ENCODE measurements around the gene TP53I11. TPM values are rescaled to one million over a fixed set of nuclear protein-coding genes. Genes with fewer than 3 reads are reported as not detected.

The TP53I11 gene
- total RNA-seq, 1 donor from 2014 or later: 19.8 TPM

DNA sequence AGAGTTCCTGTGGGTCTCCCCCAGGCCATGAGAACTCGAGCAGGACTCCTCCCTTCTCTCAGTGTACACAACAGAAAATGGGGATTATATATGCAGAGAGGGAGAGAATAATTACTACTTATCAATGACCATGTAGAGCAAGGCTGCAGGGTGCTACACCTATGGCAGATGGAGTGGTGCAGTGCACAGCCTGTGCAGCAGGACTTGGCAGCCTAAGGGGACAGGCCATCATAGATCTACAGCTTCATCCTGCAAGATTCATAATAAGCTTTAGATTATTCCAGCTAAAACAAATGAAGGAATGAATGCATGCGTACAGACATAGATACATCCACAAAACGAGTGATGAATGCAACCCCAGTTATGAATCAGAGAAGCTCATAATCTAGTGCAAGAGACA, 8.4 kb upstream of the TP53I11 start:
- Histone ChIP-seq H3K36me3 (ENCODE audit: control insufficient read depth, insufficient read depth, low read length) (no peaks in the 10 kb centered on the region), H3K27me3 (ENCODE audit: control insufficient read depth, insufficient read depth, low read length) (peaks cover 16% of the 10 kb centered on the region), H3K4me3 (ENCODE audit: low read depth, low read length) (no peak overlapping the region)
- TF ChIP-seq, protein P1, sequence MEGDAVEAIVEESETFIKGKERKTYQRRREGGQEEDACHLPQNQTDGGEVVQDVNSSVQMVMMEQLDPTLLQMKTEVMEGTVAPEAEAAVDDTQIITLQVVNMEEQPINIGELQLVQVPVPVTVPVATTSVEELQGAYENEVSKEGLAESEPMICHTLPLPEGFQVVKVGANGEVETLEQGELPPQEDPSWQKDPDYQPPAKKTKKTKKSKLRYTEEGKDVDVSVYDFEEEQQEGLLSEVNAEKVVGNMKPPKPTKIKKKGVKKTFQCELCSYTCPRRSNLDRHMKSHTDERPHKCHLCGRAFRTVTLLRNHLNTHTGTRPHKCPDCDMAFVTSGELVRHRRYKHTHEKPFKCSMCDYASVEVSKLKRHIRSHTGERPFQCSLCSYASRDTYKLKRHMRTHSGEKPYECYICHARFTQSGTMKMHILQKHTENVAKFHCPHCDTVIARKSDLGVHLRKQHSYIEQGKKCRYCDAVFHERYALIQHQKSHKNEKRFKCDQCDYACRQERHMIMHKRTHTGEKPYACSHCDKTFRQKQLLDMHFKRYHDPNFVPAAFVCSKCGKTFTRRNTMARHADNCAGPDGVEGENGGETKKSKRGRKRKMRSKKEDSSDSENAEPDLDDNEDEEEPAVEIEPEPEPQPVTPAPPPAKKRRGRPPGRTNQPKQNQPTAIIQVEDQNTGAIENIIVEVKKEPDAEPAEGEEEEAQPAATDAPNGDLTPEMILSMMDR (IDR thresholded peaks at IDR 0.05; ENCODE audit: insufficient read depth, low read length, poor library complexity, severe bottlenecking): no peak
- DNase-seq (ENCODE audit: low read depth): no peak

DNA sequence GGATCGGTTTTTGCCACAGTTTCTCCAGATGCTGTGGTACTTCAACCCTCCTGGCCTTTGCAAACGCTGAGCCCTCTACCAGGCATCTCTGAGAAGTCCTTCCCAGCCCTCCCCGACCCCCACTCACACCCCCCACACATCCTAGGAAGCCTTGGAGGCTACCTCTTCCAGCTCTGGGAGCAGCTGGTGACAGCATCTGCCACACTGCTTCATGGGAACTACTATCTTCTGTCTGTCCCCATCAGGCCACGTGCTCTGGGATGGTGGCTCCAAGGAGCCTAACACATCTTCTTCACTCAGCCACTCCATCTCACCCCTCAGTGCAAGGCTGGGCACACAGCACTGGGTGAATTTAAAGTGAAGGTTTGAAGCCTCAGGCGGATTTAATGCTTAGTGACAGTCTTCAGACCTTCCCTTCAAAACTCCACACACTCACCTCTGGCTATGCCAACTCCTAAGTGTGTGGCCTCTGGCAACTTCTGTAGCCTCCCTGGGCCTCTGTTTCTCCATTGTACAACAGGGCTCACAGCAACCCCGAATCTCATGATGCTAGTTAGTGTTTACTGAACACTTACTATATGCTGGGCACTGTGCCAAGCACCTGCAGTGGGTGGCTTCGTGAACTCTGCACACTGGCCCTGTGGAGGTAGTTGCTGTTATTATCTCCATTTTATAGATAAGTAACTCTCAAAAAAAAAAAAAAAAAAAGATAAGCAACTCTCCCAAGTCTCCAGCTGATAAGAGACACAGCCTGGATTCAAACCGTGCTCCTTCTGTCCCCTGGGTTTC, 7.3 kb upstream of the TP53I11 start:
- no peak overlapping the region for H3K4me3 ChIP-seq (ENCODE audit: low read depth, low read length)
- no peaks in the 10 kb centered on the region for H3K36me3 ChIP-seq (ENCODE audit: control insufficient read depth, insufficient read depth, low read length)
- DNase-seq (ENCODE audit: low read depth): no peak
- H3K27me3 ChIP-seq (ENCODE audit: control insufficient read depth, insufficient read depth, low read length): peaks cover 13% of the 10 kb centered on the region
- TF ChIP-seq, protein P1 (IDR thresholded peaks at IDR 0.05; ENCODE audit: insufficient read depth, low read length, poor library complexity, severe bottlenecking): no peak

DNA sequence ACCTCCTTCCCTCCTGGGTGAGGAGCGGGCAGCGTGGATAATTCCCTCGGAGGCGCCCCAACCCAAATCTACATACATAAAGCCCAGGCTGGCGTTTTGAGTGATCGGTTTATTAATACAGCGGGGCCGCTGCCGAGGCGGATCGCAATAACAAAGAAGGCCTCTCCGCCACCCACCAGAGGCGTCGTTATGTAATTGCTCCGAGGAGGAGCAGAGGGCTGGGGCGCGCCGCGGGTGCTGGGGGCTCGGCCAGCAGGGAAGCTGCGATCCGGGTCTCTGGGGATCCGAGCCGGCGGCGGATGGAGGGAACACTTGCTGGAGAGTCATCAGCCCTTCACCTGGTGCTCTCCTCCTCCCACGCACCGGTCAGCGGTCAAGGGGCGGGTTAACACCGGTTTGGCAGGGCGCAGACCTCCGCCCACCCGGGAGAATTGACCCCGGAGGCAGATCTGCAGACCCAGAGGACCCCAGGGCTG, 6.4 kb upstream of the TP53I11 start:
- no peak for DNase-seq (ENCODE audit: low read depth)
- no peaks in the 10 kb centered on the region for H3K36me3 ChIP-seq (ENCODE audit: control insufficient read depth, insufficient read depth, low read length)
- no peak overlapping the region for H3K4me3 ChIP-seq (ENCODE audit: low read depth, low read length)
- TF ChIP-seq, protein P1 (IDR thresholded peaks at IDR 0.05; ENCODE audit: insufficient read depth, low read length, poor library complexity, severe bottlenecking): no peak
- H3K27me3 ChIP-seq (ENCODE audit: control insufficient read depth, insufficient read depth, low read length): peaks cover 13% of the 10 kb centered on the region

DNA sequence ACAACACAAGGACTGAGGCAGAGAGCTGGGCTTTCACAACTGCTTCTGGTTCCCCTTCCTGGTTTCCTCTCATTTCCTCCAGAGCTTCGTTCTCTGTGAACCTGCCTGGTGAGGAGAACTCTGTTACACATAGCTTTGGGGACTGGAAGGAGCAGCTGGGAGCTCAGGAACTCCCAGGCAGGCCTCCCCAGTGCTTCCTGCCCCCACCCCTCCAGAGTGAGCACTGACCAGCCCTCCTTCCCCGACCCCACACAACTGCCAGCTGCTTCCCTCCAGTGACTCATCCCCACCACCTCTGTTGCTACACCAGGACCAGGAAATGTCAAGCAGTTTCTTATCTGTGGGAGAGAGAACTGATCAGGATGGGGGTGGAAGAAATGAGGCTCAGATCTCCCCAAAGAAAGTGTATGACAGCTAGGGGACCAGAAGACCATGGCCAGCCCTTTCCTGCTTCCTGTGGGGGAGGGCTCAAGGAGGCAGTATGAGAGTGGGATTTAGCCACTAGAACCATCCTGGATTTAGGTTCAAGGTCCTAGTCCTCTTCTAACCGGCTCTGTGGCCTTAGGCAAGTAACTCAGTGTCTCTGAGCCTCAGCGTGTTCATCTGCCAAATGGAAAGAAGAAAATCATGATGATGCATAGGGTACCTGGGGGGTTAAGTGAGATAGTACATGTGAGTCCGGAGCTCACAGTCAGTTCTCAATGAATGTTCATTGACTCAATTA, 4.5 kb upstream of the TP53I11 start:
- Histone ChIP-seq H3K4me3 (ENCODE audit: low read depth, low read length) (no peak overlapping the region), H3K36me3 (ENCODE audit: control insufficient read depth, insufficient read depth, low read length) (no peaks in the 10 kb centered on the region), H3K27me3 (ENCODE audit: control insufficient read depth, insufficient read depth, low read length) (peaks cover 13% of the 10 kb centered on the region)
- DNase-seq (ENCODE audit: low read depth): peak; percentile 67
- TF ChIP-seq, protein P1 (IDR thresholded peaks at IDR 0.05; ENCODE audit: insufficient read depth, low read length, poor library complexity, severe bottlenecking): no peak

- Histone ChIP-seq H3K27me3 (ENCODE audit: control insufficient read depth, insufficient read depth, low read length) (peaks cover 13% of the 10 kb centered on the region), H3K4me3 (ENCODE audit: low read depth, low read length) (no peak overlapping the region), H3K36me3 (ENCODE audit: control insufficient read depth, insufficient read depth, low read length) (no peaks in the 10 kb centered on the region)
- DNase-seq (ENCODE audit: low read depth): no peak
- TF ChIP-seq, protein P1 (IDR thresholded peaks at IDR 0.05; ENCODE audit: insufficient read depth, low read length, poor library complexity, severe bottlenecking): no peak
These were observed 3.6 kb upstream of the TP53I11 start for GRCh38 chr11:44954051-44954906.

All from kidney epithelial cell (primary cell).